IPS DF 4.7 (cell line): Measurements from ENCODE around the gene RPL27.
"Not testable (repeated sequence)": the region's sequence is repeated elsewhere in the genome, so short reads cannot be mapped to it uniquely, and the experiment has no call there.

Experiments used
- DNase-seq: peaks from one replicate; pipeline ENCODE4 v3.0.0-alpha.2; 2013; ENCODE audit warnings: low spot score; ENCODE audit errors: extremely low read depth

The RPL27 gene

GRCh38 chr17:42997984-42998938, at the start of gene RPL27:
RPL27 (plus strand) TSS chr17:42998419; CDS start chr17:42998751, 332 bp downstream.
- DNase-seq, result peak; percentile 99

GRCh38 chr17:42950044-42950783, 48.0 kb upstream of the RPL27 start:
- DNase-seq, result no peak

GRCh38 chr17:42953669-42954068, 44.5 kb upstream of the RPL27 start:
- no peak for DNase-seq

- DNase-seq, result peak; percentile 82
These were observed 33.9 kb upstream of the RPL27 start, which contains the start of gene AARSD1 for GRCh38 chr17:42964161-42964932. AARSD1 (minus strand) TSS chr17:42964454; CDS start chr17:42964440, 14 bp downstream.

GRCh38 chr17:42967925-42968324, 30.3 kb upstream of the RPL27 start:
- no peak for DNase-seq

- no peak for DNase-seq
These were observed 29.1 kb upstream of the RPL27 start for GRCh38 chr17:42969001-42969581.

- DNase-seq, result no peak
These were observed 26.6 kb upstream of the RPL27 start for GRCh38 chr17:42971589-42971988.

- DNase-seq, result not testable (repeated sequence)
These were observed 24.9 kb upstream of the RPL27 start for GRCh38 chr17:42973323-42973722.

GRCh38 chr17:42975265-42975664, 23.0 kb upstream of the RPL27 start:
- DNase-seq, result no peak

GRCh38 chr17:42975701-42976100, 22.5 kb upstream of the RPL27 start:
- not testable (repeated sequence) for DNase-seq

GRCh38 chr17:42979511-42980273, 18.5 kb upstream of the RPL27 start, which contains the start of gene PTGES3L:
PTGES3L (minus strand) TSS chr17:42980080; CDS start chr17:42980053, 27 bp downstream.
- no peak for DNase-seq

- DNase-seq, result no peak
These were observed 17.9 kb upstream of the RPL27 start, which contains the start of gene RUNDC1 for GRCh38 chr17:42980274-42980765. RUNDC1 (plus strand) TSS chr17:42980565; CDS start chr17:42980577, 12 bp downstream.

- DNase-seq, result no peak
These were observed 17.3 kb upstream of the RPL27 start for GRCh38 chr17:42980766-42981397.

- no peak for DNase-seq
These were observed 16.0 kb upstream of the RPL27 start for GRCh38 chr17:42982266-42982665.

- no peak for DNase-seq
These were observed 13.0 kb upstream of the RPL27 start for GRCh38 chr17:42985225-42985624.

GRCh38 chr17:42989141-42989540, 9.1 kb upstream of the RPL27 start:
- no peak for DNase-seq

GRCh38 chr17:42989726-42990652, 8.2 kb upstream of the RPL27 start:
- no peak for DNase-seq

GRCh38 chr17:42991471-42991870, 6.7 kb upstream of the RPL27 start:
- no peak for DNase-seq
